ENCODE measurements around the gene RAB19. TPM values are rescaled to one million over a fixed set of nuclear protein-coding genes. Genes with fewer than 3 reads are reported as not detected.

RAB19 gene
- total and polyA plus RNA-seq, 2 of the 8 experiments (the other 6 are each of a cell fraction or from before 2014, with no cell fraction given) = 9.8 to 11.0 TPM

DNA sequence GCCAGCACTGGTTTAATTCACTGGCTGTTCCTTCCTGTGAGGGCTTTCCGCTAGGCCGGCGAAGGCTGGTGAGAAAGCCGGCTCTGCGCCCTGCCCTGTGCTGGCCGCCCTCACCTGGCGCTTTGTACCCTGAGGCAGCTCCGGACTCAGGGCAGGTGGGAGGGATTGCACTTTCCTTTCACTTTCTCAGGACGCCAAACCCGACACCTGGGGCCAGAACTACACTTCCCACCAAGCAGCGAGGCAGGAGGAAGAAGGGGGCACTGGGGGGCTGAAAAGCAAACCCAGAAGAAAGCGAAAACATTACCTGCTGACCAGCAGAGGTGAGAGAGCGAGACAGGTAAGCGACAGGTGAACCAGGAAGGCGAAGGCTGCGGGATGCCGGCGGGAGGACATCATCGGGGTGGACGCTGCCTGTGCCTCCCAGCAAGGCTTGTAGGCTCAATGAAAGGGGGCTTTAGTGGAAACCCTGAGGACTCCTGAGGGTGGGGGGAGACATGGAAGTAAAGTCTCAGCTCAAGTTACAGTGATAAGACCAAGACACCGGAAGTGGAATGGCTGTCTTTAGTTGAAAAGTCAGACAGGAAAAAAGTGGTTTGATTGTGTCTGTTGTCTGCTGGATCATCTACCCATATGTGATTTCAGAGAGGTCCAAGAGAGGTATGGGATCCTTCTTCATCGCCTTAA, at the start of gene RAB19 (continued):
- TF ChIP-seq ZNF274 (IDR thresholded peaks at IDR 0.05; ENCODE audit: borderline replicate concordance, extremely low read depth, low read length) (no peak), CHD2 (IDR thresholded peaks at IDR 0.05; ENCODE audit: low read length) (no peak; the same call in 1 of the 2 replicates), YY1 (IDR thresholded peaks at IDR 0.05; ENCODE audit: low read depth, low read length) (no peak), EZH2 (IDR thresholded peaks at IDR 0.05; ENCODE audit: low read depth, low read length, severe bottlenecking) (no peak), TAF1 (IDR thresholded peaks at IDR 0.05; ENCODE audit: low read depth, low read length) (peak; percentile 70; the same call in 1 of the 2 replicates), MAFK (IDR thresholded peaks at IDR 0.05; ENCODE audit: low read depth, low read length) (no peak), GTF2F1 (IDR thresholded peaks at IDR 0.05; ENCODE audit: borderline replicate concordance, low read depth, low read length) (no peak), RNF2 (IDR thresholded peaks at IDR 0.05; ENCODE audit: borderline replicate concordance, low read depth, low read length, missing control alignments, poor library complexity, severe bottlenecking) (no peak), KDM4A (IDR thresholded peaks at IDR 0.05; ENCODE audit: low read depth, low read length, severe bottlenecking) (no peak), ASH2L (IDR thresholded peaks at IDR 0.05; ENCODE audit: low read length) (peak; percentile 85), RAD21 (IDR thresholded peaks at IDR 0.05 in 1 of 2, conservative IDR thresholded peaks at IDR 0.05 in 1 of 2; ENCODE audit: low read depth in 2 of 2, low read length in 2 of 2) (0 out of 4 replicates have a peak, but pooled peaks of 1 of the 2 experiments have one; percentile 0), KDM5A (IDR thresholded peaks at IDR 0.05; ENCODE audit: low read length) (no peak), SIX5 (IDR thresholded peaks at IDR 0.05; ENCODE audit: low read depth, low read length) (peak; percentile 63), BCL11A (IDR thresholded peaks at IDR 0.05; ENCODE audit: low read depth in 2 of 2, low read length in 2 of 2) (no peak), SP2 (IDR thresholded peaks at IDR 0.05; ENCODE audit: low read length) (no peak), TAF7 (optimal IDR thresholded peaks at IDR 0.05; ENCODE audit: borderline replicate concordance, low read depth, low read length) (no peak), TBP (IDR thresholded peaks at IDR 0.05; ENCODE audit: low read depth, low read length) (peak; percentile 71), PHF8 (conservative IDR thresholded peaks at IDR 0.05; ENCODE audit: low read depth, low read length) (peak; percentile 42; the same call in 1 of the 2 replicates), JUND (IDR thresholded peaks at IDR 0.05; ENCODE audit: low read length) (no peak), BRCA1 (IDR thresholded peaks at IDR 0.05; ENCODE audit: low read depth, low read length) (no peak), HDAC2 (IDR thresholded peaks at IDR 0.05; ENCODE audit: borderline replicate concordance in 1 of 2, low read depth in 2 of 2, low read length in 2 of 2) (0 out of 4 replicates have a peak, but pooled peaks of 1 of the 2 experiments have one; percentile 41)
- TF ChIP-seq, protein P1, sequence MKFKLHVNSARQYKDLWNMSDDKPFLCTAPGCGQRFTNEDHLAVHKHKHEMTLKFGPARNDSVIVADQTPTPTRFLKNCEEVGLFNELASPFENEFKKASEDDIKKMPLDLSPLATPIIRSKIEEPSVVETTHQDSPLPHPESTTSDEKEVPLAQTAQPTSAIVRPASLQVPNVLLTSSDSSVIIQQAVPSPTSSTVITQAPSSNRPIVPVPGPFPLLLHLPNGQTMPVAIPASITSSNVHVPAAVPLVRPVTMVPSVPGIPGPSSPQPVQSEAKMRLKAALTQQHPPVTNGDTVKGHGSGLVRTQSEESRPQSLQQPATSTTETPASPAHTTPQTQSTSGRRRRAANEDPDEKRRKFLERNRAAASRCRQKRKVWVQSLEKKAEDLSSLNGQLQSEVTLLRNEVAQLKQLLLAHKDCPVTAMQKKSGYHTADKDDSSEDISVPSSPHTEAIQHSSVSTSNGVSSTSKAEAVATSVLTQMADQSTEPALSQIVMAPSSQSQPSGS (IDR thresholded peaks at IDR 0.05; ENCODE audit: low read length) = no peak

Measured in H1 (cell line).